ENCODE results near the gene WEE2. TPM values are rescaled to one million over a fixed set of nuclear protein-coding genes. Genes with fewer than 3 reads are reported as not detected.

WEE2 gene
- total and polyA plus RNA-seq, 7 donors: 0.20 TPM; not detected in 6

DNA sequence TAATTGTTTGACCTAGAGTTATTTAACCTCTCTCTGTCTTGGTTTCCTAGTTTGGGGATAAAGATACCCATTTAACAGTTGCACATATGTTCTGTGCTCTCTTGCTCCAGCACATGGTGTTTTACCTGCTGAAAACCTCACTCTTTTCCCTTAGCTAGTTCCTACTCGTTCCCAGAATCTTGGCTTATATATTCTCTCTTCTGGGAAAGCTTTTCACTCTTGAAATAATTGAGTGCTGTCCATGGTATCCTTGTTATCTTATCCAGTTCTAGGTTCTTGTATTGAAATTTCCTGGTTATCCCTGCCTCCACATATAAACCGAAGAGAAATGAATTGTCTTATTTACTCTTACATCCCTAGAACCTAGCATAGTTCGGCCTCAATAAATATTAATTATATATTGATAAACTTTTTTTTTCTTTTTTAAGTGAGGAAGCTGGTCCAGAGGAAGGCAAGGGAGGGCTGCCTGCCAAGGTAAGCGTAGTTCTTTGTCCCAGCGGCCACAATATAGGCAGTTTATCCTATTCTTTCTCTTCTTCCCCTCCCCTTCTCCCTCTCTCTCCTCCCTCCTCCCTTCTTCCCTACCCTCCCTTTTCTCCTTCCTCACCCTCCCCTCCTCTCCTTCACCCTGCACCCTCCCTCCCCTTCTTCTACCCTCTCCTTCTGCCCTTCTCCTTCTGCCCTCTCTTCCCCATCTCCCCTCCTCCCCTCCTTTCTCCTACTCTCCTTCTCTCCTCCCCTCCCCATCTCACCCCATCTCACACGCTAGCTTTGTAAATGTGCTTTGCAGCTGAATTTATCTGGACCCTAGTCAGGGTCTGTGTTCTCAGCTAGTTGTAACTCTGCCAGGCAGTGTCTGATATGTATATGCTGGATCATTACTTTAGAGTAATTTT is 7.9 kb downstream of the WEE2 start:
- no peak overlapping the region for H3K4me3 ChIP-seq
- no peaks in the 10 kb centered on the region for H3K27me3 ChIP-seq
- no peaks in the 10 kb centered on the region for H3K9me3 ChIP-seq
- no peak for DNase-seq
- no peaks in the 10 kb centered on the region for H3K36me3 ChIP-seq
- WGBS, 2 donors: 85 to 91% methylated on average over 6 of the region's 6 CpGs
- intact Hi-C loops (cut with DNase I): no loop called here
- H3K4me1 ChIP-seq: no peaks in the 10 kb centered on the region
- H3K27ac ChIP-seq: no peak overlapping the region
- no peak for TF ChIP-seq POLR2A (IDR thresholded peaks at IDR 0.05)
- no peak for TF ChIP-seq POLR2AphosphoS5 (IDR thresholded peaks at IDR 0.05)
- TF ChIP-seq EP300 (IDR thresholded peaks at IDR 0.05): no peak
- TF ChIP-seq, protein P1, sequence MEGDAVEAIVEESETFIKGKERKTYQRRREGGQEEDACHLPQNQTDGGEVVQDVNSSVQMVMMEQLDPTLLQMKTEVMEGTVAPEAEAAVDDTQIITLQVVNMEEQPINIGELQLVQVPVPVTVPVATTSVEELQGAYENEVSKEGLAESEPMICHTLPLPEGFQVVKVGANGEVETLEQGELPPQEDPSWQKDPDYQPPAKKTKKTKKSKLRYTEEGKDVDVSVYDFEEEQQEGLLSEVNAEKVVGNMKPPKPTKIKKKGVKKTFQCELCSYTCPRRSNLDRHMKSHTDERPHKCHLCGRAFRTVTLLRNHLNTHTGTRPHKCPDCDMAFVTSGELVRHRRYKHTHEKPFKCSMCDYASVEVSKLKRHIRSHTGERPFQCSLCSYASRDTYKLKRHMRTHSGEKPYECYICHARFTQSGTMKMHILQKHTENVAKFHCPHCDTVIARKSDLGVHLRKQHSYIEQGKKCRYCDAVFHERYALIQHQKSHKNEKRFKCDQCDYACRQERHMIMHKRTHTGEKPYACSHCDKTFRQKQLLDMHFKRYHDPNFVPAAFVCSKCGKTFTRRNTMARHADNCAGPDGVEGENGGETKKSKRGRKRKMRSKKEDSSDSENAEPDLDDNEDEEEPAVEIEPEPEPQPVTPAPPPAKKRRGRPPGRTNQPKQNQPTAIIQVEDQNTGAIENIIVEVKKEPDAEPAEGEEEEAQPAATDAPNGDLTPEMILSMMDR (IDR thresholded peaks at IDR 0.05): no peak

DNA sequence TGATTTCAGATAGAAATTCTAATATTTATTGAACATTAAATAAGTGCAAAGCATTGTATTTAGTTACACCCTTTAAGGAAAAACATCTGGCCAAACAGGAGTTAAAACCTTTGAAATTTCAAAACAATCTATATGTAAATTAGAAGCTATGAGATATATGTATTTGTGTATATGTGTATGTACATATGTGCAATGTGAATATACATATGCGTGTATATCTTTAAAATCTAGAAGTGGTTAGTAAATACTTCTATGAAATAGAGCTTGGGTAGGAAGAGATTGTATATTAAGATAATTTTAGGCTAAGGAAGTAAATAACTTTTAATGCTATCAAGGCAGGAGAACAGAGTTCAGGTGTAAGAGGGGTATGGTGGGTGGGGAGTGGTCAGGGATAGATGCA is 9.3 kb downstream of the WEE2 start:
- no peak overlapping the region for H3K4me3 ChIP-seq
- no peaks in the 10 kb centered on the region for H3K4me1 ChIP-seq
- no peaks in the 10 kb centered on the region for H3K27me3 ChIP-seq
- TF ChIP-seq POLR2AphosphoS5 (IDR thresholded peaks at IDR 0.05): no peak
- no peak for TF ChIP-seq EP300 (IDR thresholded peaks at IDR 0.05)
- intact Hi-C loops (cut with DNase I): no loop called here
- no peaks in the 10 kb centered on the region for H3K36me3 ChIP-seq
- no peak overlapping the region for H3K27ac ChIP-seq
- WGBS, 2 donors: 95 to 97% methylated on average over 1 of the region's 1 CpG
- no peaks in the 10 kb centered on the region for H3K9me3 ChIP-seq
- DNase-seq: no peak

DNA sequence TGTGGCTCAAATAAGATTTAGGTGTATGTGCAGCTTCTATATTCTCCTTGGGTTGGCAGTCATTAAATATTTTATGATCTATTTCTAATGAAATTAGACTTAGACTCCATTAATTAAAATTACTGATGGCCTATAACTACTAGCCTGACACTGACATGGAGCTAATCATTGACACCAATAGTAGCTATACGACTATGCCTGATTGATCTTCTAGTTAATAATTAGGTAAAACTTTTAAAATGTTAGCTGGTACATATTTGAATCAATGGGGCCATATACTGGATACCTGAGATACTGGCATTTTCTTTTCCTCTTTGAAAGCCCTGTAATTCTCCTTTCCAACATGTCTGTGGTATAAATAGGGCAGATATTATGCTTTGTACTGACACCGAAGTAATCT is 14.4 kb downstream of the WEE2 start:
- TF ChIP-seq EP300 (IDR thresholded peaks at IDR 0.05) (no peak), POLR2A (IDR thresholded peaks at IDR 0.05) (no peak), POLR2AphosphoS5 (IDR thresholded peaks at IDR 0.05) (no peak)
- TF ChIP-seq, protein P1 (IDR thresholded peaks at IDR 0.05): no peak
- intact Hi-C loops (cut with DNase I): no loop called here
- Histone ChIP-seq H3K4me1 (no peaks in the 10 kb centered on the region), H3K4me3 (no peak overlapping the region), H3K27me3 (no peaks in the 10 kb centered on the region), H3K27ac (no peak overlapping the region), H3K36me3 (no peaks in the 10 kb centered on the region), H3K9me3 (no peaks in the 10 kb centered on the region)
- WGBS, 2 donors: 68 to 90% methylated on average over 2 of the region's 2 CpGs
- DNase-seq: no peak

DNA sequence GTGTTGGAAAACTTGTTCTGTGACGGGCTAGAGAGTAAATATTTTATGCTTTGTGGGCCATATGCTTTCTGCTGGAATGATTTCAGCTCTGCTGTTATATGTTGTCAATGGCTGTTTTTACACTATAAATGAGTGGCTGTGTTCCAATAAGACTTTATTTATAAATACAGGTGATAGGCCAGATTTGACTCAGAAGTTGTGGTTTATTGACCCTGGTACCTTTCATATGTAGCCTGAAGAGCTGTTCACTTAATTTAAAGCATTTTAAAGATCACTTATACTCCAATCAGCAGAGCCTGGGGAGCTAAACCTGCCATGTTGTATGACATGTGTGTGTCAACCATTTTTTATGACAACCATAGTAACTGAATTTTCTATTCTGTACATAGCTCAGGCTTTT is 20.9 kb downstream of the WEE2 start:
- TF ChIP-seq POLR2A (IDR thresholded peaks at IDR 0.05) (no peak), EP300 (IDR thresholded peaks at IDR 0.05) (no peak)
- no peak overlapping the region for H3K4me3 ChIP-seq
- no peak for DNase-seq
- intact Hi-C loops (cut with DNase I): no loop called here
- WGBS, 2 donors: 90 to 95% methylated on average over 1 of the region's 1 CpG
- no peak overlapping the region for H3K27ac ChIP-seq
- H3K36me3 ChIP-seq: no peaks in the 10 kb centered on the region
- no peaks in the 10 kb centered on the region for H3K4me1 ChIP-seq
- no peaks in the 10 kb centered on the region for H3K9me3 ChIP-seq
- H3K27me3 ChIP-seq: no peaks in the 10 kb centered on the region

DNA sequence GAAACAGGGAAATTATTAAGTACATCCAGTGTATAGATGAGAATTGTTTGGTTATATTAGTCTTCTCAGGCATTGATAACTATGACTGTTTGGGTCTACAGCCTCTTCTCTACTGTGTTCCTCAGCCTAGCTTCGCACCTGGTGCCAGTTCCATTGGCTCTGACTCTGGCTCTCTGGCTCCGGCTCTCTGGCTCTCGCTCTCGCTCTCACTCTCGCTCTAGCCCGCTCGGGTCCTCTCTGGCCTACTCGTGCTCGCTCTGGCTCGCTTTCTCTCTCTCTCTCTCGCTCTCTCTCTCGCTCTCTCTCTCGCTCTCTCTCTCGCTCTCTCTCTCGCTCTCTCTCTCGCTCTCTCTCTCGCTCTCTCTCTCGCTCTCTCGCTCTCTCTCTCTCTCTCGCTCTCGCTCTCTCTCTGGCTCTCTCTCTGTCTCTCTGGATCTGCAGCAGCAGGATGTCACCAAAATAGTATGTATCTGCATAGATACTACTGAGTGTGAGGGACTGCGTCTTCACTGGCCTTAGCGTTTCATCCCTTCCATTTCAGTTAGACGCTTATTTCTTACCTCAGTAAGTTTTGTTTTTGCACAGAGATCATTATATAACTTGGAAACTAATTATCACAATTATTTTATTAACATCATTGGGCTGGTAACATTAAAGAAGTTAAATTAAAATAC is 23.5 kb downstream of the WEE2 start:
- no peaks in the 10 kb centered on the region for H3K9me3 ChIP-seq
- TF ChIP-seq EP300 (IDR thresholded peaks at IDR 0.05) (no peak), POLR2A (IDR thresholded peaks at IDR 0.05) (no peak), POLR2AphosphoS5 (IDR thresholded peaks at IDR 0.05) (no peak)
- TF ChIP-seq, protein P1 (IDR thresholded peaks at IDR 0.05): no peak
- intact Hi-C loops (cut with DNase I): no loop called here
- H3K27me3 ChIP-seq: no peaks in the 10 kb centered on the region
- no peak for DNase-seq
- 89 to 96% methylated on average over 24 of the region's 24 CpGs for WGBS, 2 donors
- no peaks in the 10 kb centered on the region for H3K4me1 ChIP-seq
- no peaks in the 10 kb centered on the region for H3K36me3 ChIP-seq
- H3K4me3 ChIP-seq: no peak overlapping the region
- H3K27ac ChIP-seq: no peak overlapping the region

Data from sigmoid colon (tissue), 7 donors.